A549 (cell line): ENCODE measurements around the gene CAMKK2. TPM values are rescaled to one million over a fixed set of nuclear protein-coding genes. Genes with fewer than 3 reads are reported as not detected.

Experiments used
- ATAC-seq, 2 experiments: fragments of 200-7000 bp in 1 of 2; fragments of >200 bp in 1 of 2; cut with Nextera tagmentation in 1 of 2; cut with Tn5 transposase in 1 of 2; 3 replicates each; pipeline versions ENCODE4 v1.8.0 to v1.9.1; 2018 to 2020; ENCODE audit warnings: mild to moderate bottlenecking in 1 of 2, moderate library complexity in 1 of 2
- CTCF ChIA-PET: fragments of 300-600 bp; sonication (Branson Sonifier 250); formaldehyde crosslinking; extraction: SDS; loops from one replicate; lab custom pipeline; 2021; ENCODE audit warnings: antibody characterized with exemption, inconsistent platforms; lab: Yijun Ruan, JAX
- POLR2A ChIA-PET: fragments of 350-600 bp; formaldehyde crosslinking; extraction: SDS; loops from one replicate; lab custom pipeline; 2021; ENCODE audit warnings: antibody characterized with exemption, inconsistent platforms; lab: Yijun Ruan, JAX
- DNase-seq, 2 experiments: peaks; one replicate each; pipeline versions ENCODE4 v3.0.0 to v3.0.0-alpha.2; 2011 to 2016; ENCODE audit warnings: low read depth in 1 of 2, low spot score in 1 of 2
- FAIRE-seq: peaks from 2 replicates; lab custom pipeline; 2011; peaks lifted over from hg19 to GRCh38; lab: Jason Lieb, UNC
- H3K27ac ChIP-seq, 2 experiments: fragments of >200 bp; sonication (Bioruptor Twin); formaldehyde crosslinking; 3 replicates each; pipeline ENCODE4 v1.5.1; 2016 to 2017
- H3K4me1 ChIP-seq: fragments of >200 bp; sonication (Bioruptor Twin); formaldehyde crosslinking; 3 replicates; pipeline ENCODE4 v1.6.1; 2016
- H3K4me2 ChIP-seq: fragments of >200 bp; sonication (Bioruptor Twin); formaldehyde crosslinking; 3 replicates; pipeline ENCODE4 v1.6.1; 2016
- H3K4me3 ChIP-seq: fragments of >200 bp; sonication (Bioruptor Twin); formaldehyde crosslinking; 3 replicates; pipeline ENCODE4 v1.5.1; 2016
- H3K9me3 ChIP-seq: fragments of >200 bp; sonication (Bioruptor Twin); formaldehyde crosslinking; 3 replicates; pipeline ENCODE4 v1.6.1; 2016
- BCL3 ChIP-seq: fragments of >200 bp; sonication (Bioruptor Twin); formaldehyde crosslinking; IDR thresholded peaks from 3 replicates; pipeline ENCODE4 v1.6.1; 2016
- CEBPB ChIP-seq, 2 experiments: fragments of >200 bp in 1 of 2; sonication (Bioruptor Twin) in 1 of 2; formaldehyde crosslinking in 1 of 2; IDR thresholded peaks; 2 replicates each; pipeline ENCODE4 v1.6.1; 2012 to 2016
- CHD2 ChIP-seq: fragments of 150-350 bp; IDR thresholded peaks from 2 replicates; pipeline ENCODE4 v1.6.1; 2014; ENCODE audit warnings: low read length; ENCODE audit not compliant: partially characterized antibody
- EP300 ChIP-seq, 2 experiments: fragments of >200 bp; sonication (Bioruptor Twin); formaldehyde crosslinking; IDR thresholded peaks; 2 replicates in 1 of 2; 3 replicates in 1 of 2; pipeline ENCODE4 v1.6.1; 2016 to 2017
- HES2 ChIP-seq: fragments of >200 bp; sonication (Bioruptor Twin); formaldehyde crosslinking; IDR thresholded peaks from 2 replicates; pipeline ENCODE4 v1.6.1; 2016
- HOXA7 ChIP-seq: fragments of 250-450 bp; sonication (Bioruptor Pico); IDR thresholded peaks from 2 replicates; pipeline ENCODE4 v1.5.0; 2020; ENCODE audit warnings: mild to moderate bottlenecking, moderate library complexity
- JUN ChIP-seq, 2 experiments: fragments of >200 bp; sonication (Bioruptor Twin); formaldehyde crosslinking; IDR thresholded peaks; 2 replicates in 1 of 2; 3 replicates in 1 of 2; pipeline ENCODE4 v1.6.1; 2016 to 2017
- JUNB ChIP-seq: fragments of >200 bp; sonication (Bioruptor Twin); formaldehyde crosslinking; IDR thresholded peaks from 2 replicates; pipeline ENCODE4 v1.6.1; 2016
- KDM5A ChIP-seq: fragments of 200-600 bp; sonication (generic); IDR thresholded peaks from 2 replicates; pipeline ENCODE4 v1.6.1; 2016; ENCODE audit warnings: antibody characterized with exemption, mild to moderate bottlenecking
- MAFK ChIP-seq: fragments of 450-650 bp; IDR thresholded peaks from 2 replicates; pipeline ENCODE4 v1.6.1; 2014; ENCODE audit not compliant: partially characterized antibody
- MAX ChIP-seq: IDR thresholded peaks from 2 replicates; pipeline ENCODE4 v1.6.1; 2012
- MAZ ChIP-seq: fragments of 150-350 bp; IDR thresholded peaks from 2 replicates; pipeline ENCODE4 v1.6.1; 2014; ENCODE audit warnings: antibody characterized with exemption, low read depth, low read length, borderline replicate concordance
- PHF8 ChIP-seq: fragments of 200-600 bp; sonication (generic); IDR thresholded peaks from 2 replicates; pipeline ENCODE4 v1.6.1; 2016; ENCODE audit warnings: low read depth, mild to moderate bottlenecking, antibody characterized with exemption, moderate library complexity, borderline replicate concordance
- POLR2AphosphoS2 ChIP-seq: conservative IDR thresholded peaks from 2 replicates; pipeline ENCODE4 v1.6.1; 2012; ENCODE audit warnings: low read length, improper control_type of control experiment, inconsistent platforms
- RAD21 ChIP-seq, 2 experiments: fragments of >200 bp in 1 of 2; sonication (Bioruptor Twin) in 1 of 2; formaldehyde crosslinking in 1 of 2; IDR thresholded peaks in 1 of 2; conservative IDR thresholded peaks in 1 of 2; 2 replicates in 1 of 2; 3 replicates in 1 of 2; pipeline ENCODE4 v1.6.1; 2012 to 2018; ENCODE audit warnings: inconsistent platforms in 1 of 2
- RARB ChIP-seq: fragments of 250-450 bp; sonication (Bioruptor Pico); IDR thresholded peaks from 2 replicates; pipeline ENCODE4 v1.8.0; 2021; ENCODE audit warnings: mild to moderate bottlenecking, moderate library complexity
- REST ChIP-seq: fragments of 200-600 bp; sonication (generic); IDR thresholded peaks from 2 replicates; pipeline ENCODE4 v1.6.1; 2016; ENCODE audit warnings: antibody characterized with exemption, mild to moderate bottlenecking, moderate library complexity
- RFX5 ChIP-seq: fragments of 450-650 bp; IDR thresholded peaks from 2 replicates; pipeline ENCODE4 v1.7.1; 2014; ENCODE audit warnings: antibody characterized with exemption, mild to moderate bottlenecking, moderate library complexity
- RNF2 ChIP-seq: fragments of 200-600 bp; sonication (generic); IDR thresholded peaks from 2 replicates; pipeline ENCODE4 v1.6.1; 2016; ENCODE audit warnings: low read depth, mild to moderate bottlenecking, antibody characterized with exemption, moderate library complexity, borderline replicate concordance
- SMC3 ChIP-seq: fragments of >200 bp; sonication (Bioruptor Twin); formaldehyde crosslinking; IDR thresholded peaks from 3 replicates; pipeline ENCODE4 v1.6.1; 2018; ENCODE audit warnings: inconsistent platforms
- SREBF2 ChIP-seq: fragments of 450-650 bp; IDR thresholded peaks from 2 replicates; pipeline ENCODE4 v1.6.1; 2014; ENCODE audit warnings: mild to moderate bottlenecking, moderate library complexity
- ZC3H11A ChIP-seq: fragments of 450-650 bp; IDR thresholded peaks from 2 replicates; pipeline ENCODE4 v1.6.1; 2014; ENCODE audit warnings: antibody characterized with exemption, mild to moderate bottlenecking
- ZFP36 ChIP-seq: fragments of 450-650 bp; IDR thresholded peaks from 2 replicates; pipeline ENCODE4 v1.6.1; 2014; ENCODE audit warnings: borderline replicate concordance; ENCODE audit not compliant: partially characterized antibody
- ZSCAN20 ChIP-seq: fragments of 250-450 bp; sonication (Bioruptor Pico); IDR thresholded peaks from 2 replicates; pipeline ENCODE4 v1.8.0; 2022; ENCODE audit warnings: mild to moderate bottlenecking, moderate library complexity
- WGBS: methylation state at CpG from one replicate; pipeline ENCODE4 v1.1.6; 2017; ENCODE audit errors: missing lambda C conversion rate; 5-methylcytosine and 5-hydroxymethylcytosine counted together
- polyA plus RNA-seq, 4 experiments: library from polyadenylated mRNA; depleted of rRNA in 3 of 4; stranded (reverse); fragments of >200 nt; fragmentation: RNase III in 1 of 4; extraction: RNeasy Plus Mini Kit Qiagen cat#74134 plus additional on column Dnase treatment in 1 of 4; gene quantifications; 2 replicates in 3 of 4; 3 replicates in 1 of 4; pipeline ENCODE4 v1.2.3, GENCODE V29; 2011 to 2017

The CAMKK2 gene
- polyA plus RNA-seq, 2 of the 4 experiments (the other 2 are of a cell fraction), result 15.3 to 24.8 TPM

- TF ChIP-seq RARB (CRISPR knock-in tag) (no peak), KDM5A (no peak), MAFK (no peak), ZC3H11A (no peak), EP300 (IDR thresholded peaks at IDR 0.05) (no peak), HES2 (no peak), JUN (IDR thresholded peaks at IDR 0.05) (no peak)
- Histone ChIP-seq H3K4me3 (no peak overlapping the region), H3K4me2 (peak overlapping the region; percentile 41; the same call in 2 of the 3 replicates)
Measured at GRCh38 chr12:121277374-121277759, 19.1 kb downstream of the CAMKK2 start.

GRCh38 chr12:121274036-121274763 is 22.3 kb downstream of the CAMKK2 start:
- H3K4me1 ChIP-seq, result peaks cover 9% of the 10 kb centered on the region
- FAIRE-seq, result no peak
- no peak for ATAC-seq
- H3K4me3 ChIP-seq, result no peak overlapping the region
- no peak overlapping the region for H3K4me2 ChIP-seq
- ChIA-PET POLR2A (no interaction called here), CTCF (interaction anchor here (1.0 to 1.8 kb wide), 2 partner anchors 16 to 21 kb away, joined by 4 to 7 read pairs; partner anchors contain the start of gene CAMKK2)
- no peak for DNase-seq
- WGBS, result 98% methylated on average over 32 of the region's 35 CpGs
- H3K9me3 ChIP-seq, result no peaks in the 10 kb centered on the region
- TF ChIP-seq HOXA7 (CRISPR knock-in tag) (no peak), SREBF2 (no peak), EP300 (IDR thresholded peaks at IDR 0.05) (no peak), MAZ (no peak), CEBPB (IDR thresholded peaks at IDR 0.05) (no peak), PHF8 (no peak), MAX (no peak), SMC3 (no peak), CHD2 (no peak), RAD21 (conservative IDR thresholded peaks at IDR 0.05 in 1 of 2, IDR thresholded peaks at IDR 0.05 in 1 of 2) (no peak), ZSCAN20 (no peak), ZFP36 (no peak), RARB (CRISPR knock-in tag) (no peak), BCL3 (no peak), REST (no peak), RFX5 (no peak), RNF2 (no peak), JUNB (no peak), POLR2AphosphoS2 (no peak)
- H3K27ac ChIP-seq, result no peak overlapping the region

More at GRCh38 chr12:121277374-121277759, 19.1 kb downstream of the CAMKK2 start:
- H3K9me3 ChIP-seq, result no peaks in the 10 kb centered on the region
- 91% methylated on average over 6 of the region's 6 CpGs for WGBS
- H3K27ac ChIP-seq, result peak overlapping the region in 1 of 2 experiments; percentile 77; a peak in 1 of 6 replicates
- ChIA-PET CTCF (interaction anchor here (0.5 to 2.4 kb wide), 10 partner anchors 8 to 110 kb away, joined by 3 to 7 read pairs (median 3); no protein-coding TSS in a partner anchor), POLR2A (interaction anchor here (0.6 to 0.7 kb wide), 2 partner anchors 74 to 395 kb away, joined by 3 read pairs; no protein-coding TSS in a partner anchor)
- ATAC-seq (0 out of 6 replicates have a peak, but pooled peaks of 1 of the 2 experiments have one; percentile 14), DNase-seq (no peak), FAIRE-seq (no peak)
- H3K4me1 ChIP-seq, result peaks cover 9% of the 10 kb centered on the region
